ENCODE results near the gene KCTD13.
A peak's percentile ranks its signal among the peaks of the same experiment; 100 is the strongest.

The KCTD13 gene

DNA sequence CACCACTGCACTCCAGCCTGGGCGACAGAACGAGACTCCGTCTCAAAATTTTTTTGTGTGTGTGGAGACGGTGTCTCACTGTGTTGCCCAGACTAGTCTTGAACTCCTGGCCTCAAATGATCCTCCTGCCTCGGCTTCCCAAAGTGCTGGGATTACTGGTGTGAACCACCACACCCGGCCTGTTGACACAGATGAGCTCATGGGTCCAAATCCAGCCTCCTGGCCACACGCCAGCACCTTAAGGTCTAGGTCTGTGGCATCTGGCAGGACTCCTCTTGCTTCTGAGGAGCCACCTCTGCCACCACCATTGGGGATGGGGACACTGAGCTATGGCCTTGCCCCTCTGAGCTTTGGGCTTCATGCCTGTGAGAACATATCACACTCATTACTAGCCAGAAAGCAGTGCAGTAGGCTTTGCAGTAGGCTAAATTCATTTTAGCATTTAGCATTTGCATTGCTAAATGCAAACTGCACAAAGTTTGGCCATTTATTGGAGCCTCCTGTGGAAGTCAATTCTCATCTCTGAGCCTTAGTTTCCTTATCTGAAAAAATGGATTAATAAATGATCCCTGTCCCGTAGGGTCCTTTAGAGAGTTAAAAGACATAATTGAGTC lies 57.5 kb downstream of the KCTD13 start:
- no peaks in the 10 kb centered on the region; the same call in 1 of the 2 replicates for H3K27me3 ChIP-seq (replicated peaks; ENCODE audit: control insufficient read depth, insufficient read depth, low read length)
- no peak overlapping the region for H3K4me3 ChIP-seq (replicated peaks; ENCODE audit: low read depth, low read length)
- TF ChIP-seq, protein P1, sequence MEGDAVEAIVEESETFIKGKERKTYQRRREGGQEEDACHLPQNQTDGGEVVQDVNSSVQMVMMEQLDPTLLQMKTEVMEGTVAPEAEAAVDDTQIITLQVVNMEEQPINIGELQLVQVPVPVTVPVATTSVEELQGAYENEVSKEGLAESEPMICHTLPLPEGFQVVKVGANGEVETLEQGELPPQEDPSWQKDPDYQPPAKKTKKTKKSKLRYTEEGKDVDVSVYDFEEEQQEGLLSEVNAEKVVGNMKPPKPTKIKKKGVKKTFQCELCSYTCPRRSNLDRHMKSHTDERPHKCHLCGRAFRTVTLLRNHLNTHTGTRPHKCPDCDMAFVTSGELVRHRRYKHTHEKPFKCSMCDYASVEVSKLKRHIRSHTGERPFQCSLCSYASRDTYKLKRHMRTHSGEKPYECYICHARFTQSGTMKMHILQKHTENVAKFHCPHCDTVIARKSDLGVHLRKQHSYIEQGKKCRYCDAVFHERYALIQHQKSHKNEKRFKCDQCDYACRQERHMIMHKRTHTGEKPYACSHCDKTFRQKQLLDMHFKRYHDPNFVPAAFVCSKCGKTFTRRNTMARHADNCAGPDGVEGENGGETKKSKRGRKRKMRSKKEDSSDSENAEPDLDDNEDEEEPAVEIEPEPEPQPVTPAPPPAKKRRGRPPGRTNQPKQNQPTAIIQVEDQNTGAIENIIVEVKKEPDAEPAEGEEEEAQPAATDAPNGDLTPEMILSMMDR (IDR thresholded peaks at IDR 0.05; ENCODE audit: insufficient read depth, low read length, poor library complexity, severe bottlenecking) = no peak
- no peak for DNase-seq (ENCODE audit: extremely low read depth, insufficient read length)
- no peaks in the 10 kb centered on the region for H3K36me3 ChIP-seq (ENCODE audit: control insufficient read depth, insufficient read depth, low read length)

- no peak overlapping the region for H3K4me3 ChIP-seq (replicated peaks; ENCODE audit: low read depth, low read length)
- H3K27me3 ChIP-seq (replicated peaks; ENCODE audit: control insufficient read depth, insufficient read depth, low read length) = no peaks in the 10 kb centered on the region; the same call in 1 of the 2 replicates
- DNase-seq (ENCODE audit: extremely low read depth, insufficient read length) = no peak
- TF ChIP-seq, protein P1 (IDR thresholded peaks at IDR 0.05; ENCODE audit: insufficient read depth, low read length, poor library complexity, severe bottlenecking) = no peak
- H3K36me3 ChIP-seq (ENCODE audit: control insufficient read depth, insufficient read depth, low read length) = peaks cover 2% of the 10 kb centered on the region; the same call in 1 of the 2 replicates
Observed at GRCh38 chr16:29864205-29864604, 61.8 kb downstream of the KCTD13 start.

DNA sequence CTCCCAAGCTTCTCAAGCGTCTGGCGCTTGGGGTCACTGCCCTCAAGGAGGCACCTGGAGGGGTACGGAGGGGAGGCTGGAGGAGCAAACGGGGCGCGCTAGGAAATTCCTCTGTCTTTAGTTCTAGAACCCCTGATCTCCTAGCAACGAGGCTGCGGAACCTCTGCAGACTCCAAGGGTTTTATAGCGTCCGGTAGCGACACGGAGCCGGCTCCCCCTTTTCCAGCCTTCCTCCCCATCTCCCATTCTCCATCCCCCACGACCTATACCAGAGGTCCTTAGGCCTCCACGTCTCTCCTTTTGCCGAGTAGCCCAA lies 62.4 kb downstream of the KCTD13 start:
- no peak for DNase-seq (ENCODE audit: extremely low read depth, insufficient read length)
- peaks cover 6% of the 10 kb centered on the region for H3K36me3 ChIP-seq (ENCODE audit: control insufficient read depth, insufficient read depth, low read length)
- TF ChIP-seq, protein P1 (IDR thresholded peaks at IDR 0.05; ENCODE audit: insufficient read depth, low read length, poor library complexity, severe bottlenecking) = no peak
- H3K4me3 ChIP-seq (replicated peaks; ENCODE audit: low read depth, low read length) = no peak overlapping the region; the same call in 1 of the 2 replicates
- H3K27me3 ChIP-seq (replicated peaks; ENCODE audit: control insufficient read depth, insufficient read depth, low read length) = no peaks in the 10 kb centered on the region; the same call in 1 of the 2 replicates

GRCh38 chr16:29862884-29863668 lies 63.0 kb downstream of the KCTD13 start, which contains the start of gene CDIPT:
CDIPT (minus strand) TSS chr16:29863226; CDS start chr16:29862857, 369 bp downstream.
- H3K36me3 ChIP-seq (ENCODE audit: control insufficient read depth, insufficient read depth, low read length) = peaks cover 8% of the 10 kb centered on the region
- DNase-seq (ENCODE audit: extremely low read depth, insufficient read length) = peak; percentile 85
- no peaks in the 10 kb centered on the region; the same call in 1 of the 2 replicates for H3K27me3 ChIP-seq (replicated peaks; ENCODE audit: control insufficient read depth, insufficient read depth, low read length)
- peak within 1 kb of the TSS; percentile 91 for H3K4me3 ChIP-seq (replicated peaks; ENCODE audit: low read depth, low read length)
- TF ChIP-seq, protein P1 (IDR thresholded peaks at IDR 0.05; ENCODE audit: insufficient read depth, low read length, poor library complexity, severe bottlenecking) = peak; percentile 89

DNA sequence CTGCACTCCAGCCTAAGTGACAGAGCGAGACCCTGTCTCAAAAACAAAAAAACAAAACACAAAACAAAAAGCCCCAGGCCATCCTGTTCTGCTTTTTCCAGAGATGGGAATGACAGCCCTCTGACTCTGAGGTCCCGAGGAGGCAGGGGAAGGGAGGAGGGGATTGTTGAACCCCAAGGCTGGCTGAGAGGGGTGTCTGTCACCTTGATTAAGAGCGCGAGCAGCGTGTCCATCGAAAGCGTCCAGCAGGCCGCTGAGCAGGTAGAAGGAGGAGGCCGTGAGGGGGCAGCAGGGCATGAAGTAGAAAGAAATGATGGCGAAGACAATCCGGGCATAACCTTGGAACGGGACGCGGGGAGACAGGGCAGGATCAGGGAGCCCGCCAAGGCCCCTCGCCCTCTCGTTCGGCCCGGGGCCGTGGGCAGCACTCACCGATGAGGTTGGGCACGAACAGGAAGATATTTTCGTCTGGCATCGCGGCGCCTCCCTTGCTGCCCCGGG lies 63.6 kb downstream of the KCTD13 start:
- Histone ChIP-seq H3K4me3 (replicated peaks; ENCODE audit: low read depth, low read length) (peak overlapping the region; percentile 91), H3K36me3 (ENCODE audit: control insufficient read depth, insufficient read depth, low read length) (peaks cover 8% of the 10 kb centered on the region), H3K27me3 (replicated peaks; ENCODE audit: control insufficient read depth, insufficient read depth, low read length) (no peaks in the 10 kb centered on the region)
- TF ChIP-seq, protein P1 (IDR thresholded peaks at IDR 0.05; ENCODE audit: insufficient read depth, low read length, poor library complexity, severe bottlenecking) = no peak
- no peak for DNase-seq (ENCODE audit: extremely low read depth, insufficient read length)

All from GM06990 (cell line).